ENCODE data around the gene PCDHGB4. TPM values are rescaled to one million over a fixed set of nuclear protein-coding genes. Genes with fewer than 3 reads are reported as not detected.

The PCDHGB4 gene
- total RNA-seq (2022; extraction: Qiagen RNA extraction; ENCODE audit: low read depth) = 0.74 to 1.1 TPM (median 0.90 TPM) in 5 replicates

GRCh38 chr5:141387557-141388311 is at the start of gene PCDHGB4:
Gene PCDHGB4, plus strand, starts transcription at chr5:141387698. Its CDS starts 187 bp downstream, at chr5:141387885.

GRCh38 chr5:141338538-141339306 is 48.8 kb upstream of the PCDHGB4 start, which contains the start of gene PCDHGA2:
Gene PCDHGA2, plus strand, starts transcription at chr5:141338760.

DNA sequence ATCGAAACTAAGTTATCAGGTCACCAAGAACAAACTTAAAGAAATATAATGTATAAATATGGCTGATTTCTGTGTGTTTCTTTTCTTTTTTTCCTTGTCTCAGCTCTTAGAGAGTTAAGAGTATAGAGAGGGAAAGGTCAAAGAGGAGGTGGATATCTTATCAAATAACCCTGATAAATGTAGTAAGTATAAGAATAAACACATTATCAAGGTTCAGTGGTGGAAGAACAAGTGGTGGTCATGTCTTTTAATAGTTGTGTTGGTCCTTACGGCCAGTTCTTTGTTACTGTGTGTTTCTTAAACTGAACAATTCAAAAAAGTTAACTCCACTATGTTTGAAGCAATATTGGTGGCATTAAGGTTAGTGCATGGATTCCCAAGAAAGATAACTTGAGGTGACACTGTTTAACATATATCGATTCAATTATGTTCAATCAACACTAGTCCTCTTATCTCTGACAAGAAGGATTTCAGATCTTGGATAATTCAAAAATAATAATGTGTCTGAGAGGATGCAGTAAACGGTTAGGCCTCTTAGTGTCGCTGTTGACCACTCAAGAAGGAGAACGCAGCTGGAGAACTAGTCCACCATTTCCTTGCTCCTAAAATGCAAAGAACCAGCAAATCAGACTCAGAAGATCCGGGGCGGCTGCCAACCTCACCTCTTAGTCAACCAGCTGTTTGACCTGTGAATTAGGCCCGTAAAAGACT is 44.1 kb upstream of the PCDHGB4 start, which contains the start of gene PCDHGA3:
PCDHGA3 (plus strand) TSS at position 588 of the 711 bp plus-strand sequence. CDS start 205 bp downstream, outside the sequence.

GRCh38 chr5:141349917-141350619 is 37.4 kb upstream of the PCDHGB4 start, which contains the start of gene PCDHGB1:
Gene PCDHGB1, plus strand, starts transcription at chr5:141350099. Its CDS starts 162 bp downstream, at chr5:141350261.

GRCh38 chr5:141354900-141355469 is 32.5 kb upstream of the PCDHGB4 start, which contains the start of gene PCDHGA4:
Gene PCDHGA4, plus strand, starts transcription at chr5:141355021. Its CDS starts 87 bp downstream, at chr5:141355108.

DNA sequence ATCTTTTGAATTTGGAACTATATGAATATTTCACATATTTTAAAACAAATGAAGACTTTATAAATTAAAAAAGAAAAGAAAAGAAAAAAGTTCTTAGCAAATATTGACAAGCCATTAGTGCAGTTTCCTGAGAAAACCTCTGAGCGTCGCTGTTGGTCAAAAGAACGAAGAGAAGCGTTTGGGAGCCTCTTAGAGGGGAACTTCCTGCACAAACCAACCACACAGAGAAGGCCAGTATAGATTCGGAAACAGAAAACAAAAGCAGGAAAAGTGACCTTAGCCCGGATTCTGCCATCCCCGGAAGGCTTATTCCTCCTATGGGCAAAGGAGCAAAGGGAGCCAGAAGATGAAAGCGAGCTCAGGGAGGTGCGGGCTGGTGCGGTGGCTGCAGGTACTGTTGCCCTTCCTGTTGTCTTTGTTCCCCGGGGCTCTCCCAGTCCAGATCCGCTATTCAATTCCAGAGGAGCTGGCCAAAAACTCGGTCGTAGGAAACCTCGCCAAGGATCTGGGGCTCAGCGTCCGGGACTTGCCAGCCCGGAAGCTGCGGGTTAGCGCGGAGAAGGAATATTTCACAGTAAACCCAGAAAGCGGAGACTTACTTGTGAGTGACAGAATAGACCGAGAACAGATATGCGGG is 27.6 kb upstream of the PCDHGB4 start, which contains the start of gene PCDHGB2:
PCDHGB2 (plus strand) TSS at position 205 of the 637 bp plus-strand sequence; CDS start at position 347, 142 bp downstream.

GRCh38 chr5:141363952-141364660 is 23.4 kb upstream of the PCDHGB4 start, which contains the start of gene PCDHGA5:
Gene PCDHGA5, plus strand, starts transcription at chr5:141364162. Its CDS starts 169 bp downstream, at chr5:141364331.

DNA sequence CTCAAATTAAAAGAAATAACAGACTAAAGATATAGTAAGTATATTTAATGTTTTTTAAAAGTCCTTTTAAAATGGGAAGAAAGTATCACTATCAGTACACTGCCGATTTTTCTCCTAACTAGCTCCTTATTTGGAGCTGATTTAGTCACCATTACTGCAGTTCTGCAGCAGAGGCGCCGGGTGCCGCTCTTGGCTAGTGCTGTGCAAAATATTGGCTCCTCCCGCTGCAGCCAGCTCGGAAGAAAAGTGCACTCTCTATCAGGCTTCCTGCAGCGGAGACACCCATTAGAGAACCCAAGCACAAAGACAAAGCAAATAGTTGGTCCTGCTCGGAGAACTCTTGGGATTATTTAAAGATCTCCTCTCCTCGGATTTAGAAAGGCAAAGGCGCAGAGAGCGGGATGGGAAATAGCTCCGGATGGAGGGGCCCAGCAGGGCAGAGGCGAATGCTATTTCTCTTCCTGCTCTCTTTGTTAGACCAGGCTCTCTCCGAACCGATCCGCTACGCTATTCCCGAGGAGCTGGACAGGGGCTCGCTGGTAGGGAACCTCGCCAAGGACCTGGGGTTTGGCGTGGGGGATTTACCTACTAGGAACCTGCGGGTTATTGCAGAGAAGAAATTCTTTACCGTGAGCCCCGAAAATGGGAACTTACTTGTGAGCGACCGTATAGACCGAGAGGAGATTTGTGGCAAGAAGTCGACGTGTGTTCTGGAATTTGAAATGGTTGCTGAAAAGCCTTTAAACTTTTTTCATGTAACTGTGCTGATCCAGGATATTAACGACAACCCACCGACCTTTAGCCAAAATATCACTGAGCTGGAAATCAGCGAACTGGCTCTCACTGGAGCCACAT is 17.3 kb upstream of the PCDHGB4 start, which contains the start of gene PCDHGB3:
PCDHGB3 (plus strand) TSS at position 249 of the 855 bp plus-strand sequence; CDS start at position 402, 153 bp downstream.

DNA sequence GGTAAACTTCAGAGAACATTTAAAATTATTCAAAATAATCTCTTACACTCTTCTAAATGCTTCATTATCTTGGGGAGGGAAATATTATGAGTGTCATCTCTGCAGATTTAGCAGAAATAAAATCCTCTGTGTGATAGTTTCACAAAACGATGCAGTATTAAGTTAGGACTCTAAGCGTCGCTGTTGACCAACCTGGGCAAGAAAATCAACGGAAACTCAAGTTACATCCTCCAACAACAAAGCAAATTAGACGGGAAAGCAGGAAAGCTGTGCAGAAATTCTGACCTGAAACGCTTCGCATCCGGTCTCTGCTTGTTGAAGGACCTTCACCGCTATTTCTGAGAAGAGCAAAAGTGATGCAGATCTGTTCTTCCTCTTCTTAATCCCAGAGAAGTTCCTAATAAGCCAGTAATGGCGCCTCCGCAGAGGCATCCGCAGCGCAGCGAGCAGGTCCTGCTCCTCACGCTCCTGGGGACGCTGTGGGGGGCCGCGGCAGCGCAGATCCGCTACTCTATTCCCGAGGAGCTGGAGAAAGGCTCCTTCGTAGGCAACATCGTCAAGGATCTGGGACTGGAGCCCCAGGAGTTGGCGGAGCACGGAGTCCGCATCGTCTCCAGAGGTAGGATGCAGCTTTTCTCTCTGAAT is 13.7 kb upstream of the PCDHGB4 start, which contains the start of gene PCDHGA6:
PCDHGA6 (plus strand) TSS at position 219 of the 645 bp plus-strand sequence; CDS start at position 412, 193 bp downstream.

GRCh38 chr5:141382469-141383294 is 4.8 kb upstream of the PCDHGB4 start, which contains the start of gene PCDHGA7:
Gene PCDHGA7, plus strand, starts transcription at chr5:141382742. Its CDS starts 158 bp downstream, at chr5:141382900.

DNA sequence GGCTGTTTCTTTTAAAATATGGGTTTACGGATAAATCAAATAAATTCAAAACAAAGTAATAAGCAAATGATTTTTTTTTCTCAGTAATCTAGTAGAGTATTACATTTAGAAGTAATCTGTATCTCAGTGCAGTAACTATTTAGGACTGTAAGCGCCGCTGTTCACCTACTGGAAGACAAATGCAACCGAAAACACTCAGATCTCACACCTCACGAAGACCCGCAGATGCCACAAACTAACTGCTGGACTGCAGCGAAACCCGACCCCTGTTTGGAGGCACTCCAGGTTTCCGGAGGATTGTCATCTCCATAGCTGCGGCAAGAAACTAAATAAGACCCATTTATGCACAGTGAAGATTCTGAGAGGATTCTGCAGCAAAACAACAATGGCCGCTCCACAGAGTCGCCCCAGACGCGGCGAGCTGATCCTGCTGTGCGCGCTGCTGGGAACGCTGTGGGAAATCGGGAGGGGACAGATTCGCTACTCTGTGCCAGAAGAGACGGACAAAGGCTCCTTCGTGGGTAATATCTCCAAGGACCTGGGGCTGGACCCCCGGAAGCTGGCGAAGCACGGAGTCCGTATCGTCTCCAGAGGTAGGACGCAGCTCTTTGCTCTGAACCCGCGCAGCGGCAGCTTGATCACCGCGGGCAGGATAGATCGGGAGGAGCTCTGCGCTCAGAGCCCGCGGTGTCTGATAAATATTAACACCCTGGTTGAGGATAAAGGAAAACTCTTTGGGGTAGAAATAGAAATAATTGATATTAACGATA is 5.1 kb downstream of the PCDHGB4 start, which contains the start of gene PCDHGA8:
PCDHGA8 (plus strand) TSS at position 205 of the 770 bp plus-strand sequence; CDS start at position 386, 181 bp downstream.

DNA sequence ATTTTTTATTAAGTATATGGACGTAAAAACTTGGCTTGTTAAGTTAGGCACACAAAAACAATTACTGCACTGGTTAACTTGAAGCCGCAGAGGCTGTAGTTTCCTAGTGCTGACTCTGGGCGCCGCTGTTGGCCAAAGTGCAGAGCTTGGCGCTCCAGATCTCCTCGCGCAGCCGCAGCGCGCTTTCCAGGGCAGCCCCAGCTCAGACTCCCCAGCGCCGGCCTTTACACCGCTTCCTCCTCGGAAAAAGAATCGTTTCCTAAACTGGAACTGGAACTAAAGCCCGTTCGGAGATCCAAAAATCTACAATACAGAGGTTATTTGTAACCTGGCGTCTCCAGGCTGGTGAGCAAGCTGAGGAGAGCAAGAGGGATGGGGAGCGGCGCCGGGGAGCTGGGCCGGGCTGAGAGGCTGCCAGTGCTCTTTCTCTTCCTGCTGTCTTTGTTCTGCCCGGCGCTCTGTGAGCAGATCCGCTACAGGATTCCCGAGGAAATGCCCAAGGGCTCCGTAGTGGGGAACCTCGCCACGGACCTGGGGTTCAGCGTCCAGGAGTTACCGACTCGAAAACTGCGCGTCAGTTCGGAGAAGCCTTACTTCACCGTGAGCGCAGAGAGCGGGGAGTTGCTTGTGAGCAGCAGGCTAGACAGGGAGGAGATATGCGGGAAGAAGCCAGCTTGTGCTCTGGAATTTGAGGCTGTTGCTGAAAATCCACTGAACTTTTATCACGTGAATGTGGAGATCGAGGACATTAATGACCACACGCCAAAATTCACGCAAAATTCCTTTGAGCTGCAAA is 10.5 kb downstream of the PCDHGB4 start, which contains the start of gene PCDHGB5:
PCDHGB5 (plus strand) TSS at position 192 of the 796 bp plus-strand sequence; CDS start at position 373, 181 bp downstream.

DNA sequence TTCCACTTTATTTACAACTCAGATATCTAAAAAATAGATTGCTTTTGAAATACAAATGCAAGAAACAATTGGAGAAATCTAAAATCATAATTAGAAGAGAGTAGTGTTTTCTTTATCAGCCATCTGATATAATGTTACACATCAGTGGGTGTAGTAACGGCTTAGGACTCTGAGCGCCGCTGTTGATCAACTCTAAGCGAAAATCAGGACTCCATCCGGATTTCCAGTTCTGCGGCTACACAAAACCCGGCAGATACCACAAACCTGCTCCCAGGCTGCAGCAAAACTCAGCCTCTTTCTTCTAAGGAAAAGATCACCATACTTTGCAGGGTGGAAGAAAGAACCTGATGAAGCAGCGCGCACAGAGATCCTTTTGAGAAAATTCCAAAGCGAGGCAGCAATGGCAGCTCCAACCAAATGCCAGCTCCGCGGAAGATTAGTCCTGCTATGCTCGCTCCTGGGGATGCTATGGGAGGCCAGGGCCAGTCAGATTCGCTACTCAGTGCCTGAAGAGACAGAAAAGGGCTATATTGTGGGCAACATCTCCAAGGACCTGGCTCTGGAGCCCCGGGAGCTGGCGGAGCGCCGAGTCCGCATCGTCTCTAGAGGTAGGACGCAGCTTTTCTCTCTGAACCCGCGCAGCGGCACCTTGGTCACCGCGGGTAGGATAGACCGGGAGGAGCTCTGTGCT is 15.2 kb downstream of the PCDHGB4 start, which contains the start of gene PCDHGA9:
PCDHGA9 (plus strand) TSS at position 226 of the 691 bp plus-strand sequence; CDS start at position 401, 175 bp downstream.

GRCh38 chr5:141407790-141408505 is 20.4 kb downstream of the PCDHGB4 start, which contains the start of gene PCDHGB6:
Gene PCDHGB6, plus strand, starts transcription at chr5:141408021. Its CDS starts 182 bp downstream, at chr5:141408203.

